PC-3 (cell line): Measurements from ENCODE around the gene PACRG.

Experiments
- EZH2 ChIP-seq: fragments of 300-600 bp; sonication (generic); IDR thresholded peaks from one replicate; pipeline ENCODE4 v1.6.1; 2017; ENCODE audit warnings: antibody characterized with exemption, mild to moderate bottlenecking, low read length; ENCODE audit not compliant: unreplicated experiment
- EZH2phosphoT487 ChIP-seq: fragments of 300-600 bp; sonication (generic); IDR thresholded peaks from 2 replicates; pipeline ENCODE4 v1.6.1; 2018; ENCODE audit warnings: mild to moderate bottlenecking, antibody characterized with exemption, low read length, borderline replicate concordance
- TF ChIP-seq, protein P1 (sequence below): fragments of 300-600 bp; sonication (generic); conservative IDR thresholded peaks from 2 replicates; pipeline ENCODE4 v1.5.1; 2017; ENCODE audit warnings: antibody characterized with exemption, low read depth, mild to moderate bottlenecking, low read length

DNA sequence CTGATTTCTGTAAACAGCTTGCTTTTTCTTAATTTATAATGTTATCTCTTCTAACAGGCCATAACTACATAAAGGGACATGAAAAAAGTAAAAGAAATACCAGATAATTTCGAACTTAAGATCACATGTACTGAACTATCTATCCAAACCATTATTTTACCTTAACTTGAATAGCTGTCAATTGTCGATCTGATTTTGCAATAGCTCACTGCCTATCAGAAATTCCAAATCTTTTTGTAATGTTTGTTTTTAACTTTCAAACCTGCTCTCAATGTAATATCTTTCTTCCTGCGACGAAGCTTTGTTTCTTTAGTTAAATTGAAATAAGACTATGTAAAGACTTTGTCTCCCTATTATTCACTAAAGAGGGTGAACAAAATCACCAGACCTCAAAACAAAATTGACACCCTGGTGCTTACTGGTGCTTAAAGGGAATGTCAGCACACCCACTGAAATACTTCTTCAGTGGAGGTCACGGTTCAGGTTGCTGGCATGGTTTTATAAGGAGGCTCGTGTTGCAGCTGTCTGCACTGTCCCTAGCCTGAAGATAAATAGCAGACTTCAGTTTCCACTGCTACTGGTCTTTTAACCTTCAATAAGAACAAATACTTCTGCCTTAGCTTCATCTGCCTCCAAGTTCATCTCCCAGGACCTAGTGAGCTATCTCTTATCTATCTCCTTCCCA is 569.2 kb downstream of the PACRG start:
- TF ChIP-seq, protein P1, sequence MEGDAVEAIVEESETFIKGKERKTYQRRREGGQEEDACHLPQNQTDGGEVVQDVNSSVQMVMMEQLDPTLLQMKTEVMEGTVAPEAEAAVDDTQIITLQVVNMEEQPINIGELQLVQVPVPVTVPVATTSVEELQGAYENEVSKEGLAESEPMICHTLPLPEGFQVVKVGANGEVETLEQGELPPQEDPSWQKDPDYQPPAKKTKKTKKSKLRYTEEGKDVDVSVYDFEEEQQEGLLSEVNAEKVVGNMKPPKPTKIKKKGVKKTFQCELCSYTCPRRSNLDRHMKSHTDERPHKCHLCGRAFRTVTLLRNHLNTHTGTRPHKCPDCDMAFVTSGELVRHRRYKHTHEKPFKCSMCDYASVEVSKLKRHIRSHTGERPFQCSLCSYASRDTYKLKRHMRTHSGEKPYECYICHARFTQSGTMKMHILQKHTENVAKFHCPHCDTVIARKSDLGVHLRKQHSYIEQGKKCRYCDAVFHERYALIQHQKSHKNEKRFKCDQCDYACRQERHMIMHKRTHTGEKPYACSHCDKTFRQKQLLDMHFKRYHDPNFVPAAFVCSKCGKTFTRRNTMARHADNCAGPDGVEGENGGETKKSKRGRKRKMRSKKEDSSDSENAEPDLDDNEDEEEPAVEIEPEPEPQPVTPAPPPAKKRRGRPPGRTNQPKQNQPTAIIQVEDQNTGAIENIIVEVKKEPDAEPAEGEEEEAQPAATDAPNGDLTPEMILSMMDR = no peak
- TF ChIP-seq EZH2 (no peak), EZH2phosphoT487 (no peak)
